GM08714 (cell line): ENCODE results near the gene LRBA.
A peak's percentile ranks its signal among the peaks of the same experiment; 100 is the strongest.
"Not testable (repeated sequence)": the region's sequence is repeated elsewhere in the genome, so short reads cannot be mapped to it uniquely, and the experiment has no call there.

Experiments used
- H3K4me3 ChIP-seq: fragments of 200-500 bp; sonication (Bioruptor generic); 2 replicates; pipeline ENCODE4 v1.5.1; 2014; ENCODE audit warnings: mild to moderate bottlenecking, low read length, inconsistent platforms
- ZNF274 ChIP-seq: IDR thresholded peaks from 2 replicates; pipeline ENCODE4 v1.6.1; 2012; ENCODE audit warnings: mild to moderate bottlenecking, low read depth, low read length

Gene LRBA

GRCh38 chr4:151029537-151029936 is 14.5 kb upstream of the LRBA start:
- H3K4me3 ChIP-seq = no peak overlapping the region
- no peak for TF ChIP-seq ZNF274

GRCh38 chr4:151029006-151029405 is 13.9 kb upstream of the LRBA start:
- not testable (repeated sequence) for H3K4me3 ChIP-seq

GRCh38 chr4:151025759-151026158 is 10.7 kb upstream of the LRBA start:
- H3K4me3 ChIP-seq = no peak overlapping the region
- TF ChIP-seq ZNF274 = no peak

GRCh38 chr4:151022586-151022985 is 7.5 kb upstream of the LRBA start:
- no peak for TF ChIP-seq ZNF274
- no peak overlapping the region for H3K4me3 ChIP-seq

- no peak for TF ChIP-seq ZNF274
- no peak overlapping the region for H3K4me3 ChIP-seq
Observed at GRCh38 chr4:151021637-151022334, 6.7 kb upstream of the LRBA start.

- peak overlapping the region; percentile 93 for H3K4me3 ChIP-seq
- TF ChIP-seq ZNF274 = no peak
Observed at GRCh38 chr4:151015459-151016347, 619 bp upstream of the LRBA start.

GRCh38 chr4:151013944-151014343 is 1.1 kb downstream of the LRBA start:
- no peak for TF ChIP-seq ZNF274
- peak overlapping the region; percentile 93 for H3K4me3 ChIP-seq

- H3K4me3 ChIP-seq = peak overlapping the region; percentile 93
- TF ChIP-seq ZNF274 = no peak
Observed at GRCh38 chr4:151013491-151013890, 1.6 kb downstream of the LRBA start.

GRCh38 chr4:151012820-151013219 is 2.3 kb downstream of the LRBA start:
- TF ChIP-seq ZNF274 = no peak
- peak overlapping the region; percentile 93 for H3K4me3 ChIP-seq

GRCh38 chr4:151012376-151012775 is 2.7 kb downstream of the LRBA start:
- peak overlapping the region; percentile 93 for H3K4me3 ChIP-seq
- no peak for TF ChIP-seq ZNF274

- no peak overlapping the region for H3K4me3 ChIP-seq
- no peak for TF ChIP-seq ZNF274
Observed at GRCh38 chr4:151004222-151004621, 10.9 kb downstream of the LRBA start.

- H3K4me3 ChIP-seq = no peak overlapping the region
- no peak for TF ChIP-seq ZNF274
Observed at GRCh38 chr4:151000747-151001429, 14.2 kb downstream of the LRBA start.

- H3K4me3 ChIP-seq = no peak overlapping the region
- no peak for TF ChIP-seq ZNF274
Observed at GRCh38 chr4:150999086-150999485, 16.0 kb downstream of the LRBA start.

GRCh38 chr4:150997141-150997540 is 17.9 kb downstream of the LRBA start:
- H3K4me3 ChIP-seq = no peak overlapping the region
- no peak for TF ChIP-seq ZNF274

- H3K4me3 ChIP-seq = no peak overlapping the region
- no peak for TF ChIP-seq ZNF274
Observed at GRCh38 chr4:150994721-150995120, 20.4 kb downstream of the LRBA start.

GRCh38 chr4:150993577-150993976 is 21.5 kb downstream of the LRBA start:
- not testable (repeated sequence) for H3K4me3 ChIP-seq
